GM21528 (cell line): ENCODE measurements around the gene SLC25A43.
"Not testable (repeated sequence)": the region's sequence is repeated elsewhere in the genome, so short reads cannot be mapped to it uniquely, and the experiment has no call there.

Source experiments
- ATAC-seq: cut with Tn5 transposase; IDR thresholded peaks from one replicate; pipeline ENCODE4 v1.9.1; 2021; ENCODE audit warnings: mild to moderate bottlenecking, moderate library complexity; ENCODE audit not compliant: unreplicated experiment, low FRiP score

SLC25A43 gene

DNA sequence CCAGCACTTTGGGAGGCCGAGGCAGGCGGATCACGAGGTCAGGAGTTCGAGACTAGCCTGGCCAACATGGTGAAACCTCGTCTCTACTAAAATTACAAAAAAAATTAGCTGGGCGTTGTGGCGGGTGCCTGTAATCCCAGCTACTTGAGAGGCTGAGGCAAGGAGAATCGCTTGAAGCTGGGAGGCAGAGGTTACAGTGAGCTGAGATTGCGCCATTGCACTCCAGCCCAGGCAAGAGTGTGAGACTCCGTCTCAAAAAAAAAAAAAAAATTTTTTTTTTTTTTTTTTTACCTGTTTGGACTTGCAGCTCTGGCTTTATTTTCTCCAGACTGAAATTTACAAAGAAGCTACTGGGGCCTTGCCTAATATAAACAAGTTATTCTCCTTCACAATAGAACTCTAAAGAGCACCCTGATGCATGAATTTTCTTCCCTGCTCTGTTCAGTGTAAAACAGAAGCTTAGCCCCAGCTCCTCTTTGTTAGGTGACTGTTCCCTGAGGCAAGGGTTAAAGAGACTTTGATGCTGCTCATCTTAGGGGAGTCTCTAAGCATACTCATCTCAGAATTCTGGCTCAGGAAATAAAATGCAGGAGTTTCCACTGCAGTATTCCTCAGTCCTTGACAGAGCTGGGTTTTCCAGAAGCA is 94.8 kb downstream of the SLC25A43 start:
- not testable (repeated sequence) for ATAC-seq

DNA sequence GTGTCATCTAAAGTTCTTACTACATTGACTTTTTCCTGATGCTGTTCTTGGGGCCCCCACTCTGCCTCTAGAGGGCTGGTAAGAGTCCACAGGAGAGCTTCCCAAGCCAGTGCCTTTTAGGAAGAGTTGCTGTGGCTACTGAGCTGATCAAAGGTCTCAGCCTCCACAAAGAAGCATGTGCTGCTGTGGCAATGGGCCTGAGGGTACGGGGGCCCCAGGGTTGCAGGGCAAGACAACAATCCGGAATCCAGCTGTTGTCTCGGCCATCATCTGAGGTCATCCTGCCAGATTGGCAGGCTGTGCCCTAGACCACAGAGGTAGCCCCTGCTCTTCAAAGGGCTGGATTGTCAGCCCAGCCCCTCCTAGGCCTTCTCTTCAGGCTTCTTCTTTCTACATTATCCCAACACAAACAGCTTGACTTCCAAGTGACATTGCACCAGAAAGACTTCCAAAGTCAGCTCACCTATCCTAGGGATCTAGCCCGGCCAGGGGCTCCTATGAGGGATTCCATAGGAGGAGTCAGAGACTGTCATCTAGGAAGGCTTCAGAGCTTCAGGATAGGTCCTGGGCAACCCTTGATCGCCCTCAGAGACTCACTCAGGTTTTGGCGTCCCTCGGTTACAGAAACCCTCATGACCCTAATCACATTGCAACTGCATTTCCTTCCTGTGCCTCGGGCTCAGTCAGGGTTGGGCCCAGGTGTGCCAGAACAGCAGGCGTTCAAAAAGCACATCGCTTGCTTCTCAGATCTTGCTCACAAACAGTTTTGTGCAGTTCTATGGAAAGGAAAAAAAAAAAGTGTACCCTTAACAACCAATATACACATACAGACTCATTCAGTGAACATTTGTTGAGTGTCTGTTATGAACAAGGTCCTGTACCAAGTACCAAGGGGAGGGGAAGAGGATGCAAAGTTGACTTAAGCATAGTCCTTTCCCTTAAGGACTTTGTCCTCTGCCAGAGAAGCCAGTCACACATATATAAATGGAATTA is 96.9 kb downstream of the SLC25A43 start:
- ATAC-seq: no peak

DNA sequence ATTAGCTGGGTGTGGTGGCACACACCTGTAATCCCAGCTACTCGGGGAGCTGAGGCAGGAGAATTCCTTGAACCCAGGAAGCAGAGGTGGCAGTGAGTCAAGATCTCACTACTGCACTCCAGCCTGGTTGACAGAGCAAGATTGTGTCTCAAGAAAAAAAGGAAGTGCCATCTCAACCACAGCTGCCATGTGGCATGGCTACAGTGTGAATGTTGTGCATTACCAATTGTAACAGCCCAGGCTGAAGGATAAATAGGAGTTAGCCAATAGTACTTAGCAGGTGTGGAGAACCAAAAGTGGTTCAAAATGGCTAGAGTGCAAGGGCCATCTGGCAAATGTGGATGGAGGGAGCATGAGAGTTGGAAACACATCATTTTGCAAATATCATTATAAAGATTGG is 98.0 kb downstream of the SLC25A43 start:
- ATAC-seq: no peak

DNA sequence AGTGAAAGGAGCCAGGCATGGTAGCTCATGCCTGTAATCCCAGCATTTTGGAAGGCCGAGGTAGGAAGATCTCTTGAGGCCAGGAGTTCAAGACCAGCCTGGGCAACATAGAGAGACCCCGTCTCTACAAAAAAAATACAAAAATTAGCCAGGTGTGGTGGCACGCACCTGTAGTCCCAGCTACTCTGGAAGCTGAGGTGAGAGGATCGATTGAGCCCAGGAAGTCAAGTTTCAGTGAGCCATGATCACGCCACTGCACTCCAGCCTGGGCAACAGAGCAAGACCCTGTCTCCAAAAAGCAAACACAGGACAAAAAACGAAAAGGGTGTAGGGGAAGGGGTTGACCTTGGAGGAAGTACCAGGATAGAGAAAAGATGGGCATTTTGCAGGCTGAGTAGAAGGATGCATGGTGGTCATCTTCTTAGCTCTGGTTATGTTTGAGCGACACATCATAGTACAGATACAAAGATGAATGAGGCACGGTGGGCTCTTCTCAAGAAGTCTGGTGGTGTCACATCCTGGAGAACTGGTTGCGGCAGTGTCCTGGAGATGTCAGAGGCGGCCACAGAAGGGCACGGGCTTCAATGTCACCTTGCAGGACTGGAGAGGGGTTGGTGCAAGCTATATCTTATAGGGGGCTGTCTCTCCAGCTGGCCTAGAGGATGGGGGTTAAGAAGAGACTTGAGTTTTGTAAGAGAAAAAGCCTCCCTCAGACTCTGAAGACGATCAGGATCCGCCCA is 101.1 kb downstream of the SLC25A43 start:
- no peak for ATAC-seq

DNA sequence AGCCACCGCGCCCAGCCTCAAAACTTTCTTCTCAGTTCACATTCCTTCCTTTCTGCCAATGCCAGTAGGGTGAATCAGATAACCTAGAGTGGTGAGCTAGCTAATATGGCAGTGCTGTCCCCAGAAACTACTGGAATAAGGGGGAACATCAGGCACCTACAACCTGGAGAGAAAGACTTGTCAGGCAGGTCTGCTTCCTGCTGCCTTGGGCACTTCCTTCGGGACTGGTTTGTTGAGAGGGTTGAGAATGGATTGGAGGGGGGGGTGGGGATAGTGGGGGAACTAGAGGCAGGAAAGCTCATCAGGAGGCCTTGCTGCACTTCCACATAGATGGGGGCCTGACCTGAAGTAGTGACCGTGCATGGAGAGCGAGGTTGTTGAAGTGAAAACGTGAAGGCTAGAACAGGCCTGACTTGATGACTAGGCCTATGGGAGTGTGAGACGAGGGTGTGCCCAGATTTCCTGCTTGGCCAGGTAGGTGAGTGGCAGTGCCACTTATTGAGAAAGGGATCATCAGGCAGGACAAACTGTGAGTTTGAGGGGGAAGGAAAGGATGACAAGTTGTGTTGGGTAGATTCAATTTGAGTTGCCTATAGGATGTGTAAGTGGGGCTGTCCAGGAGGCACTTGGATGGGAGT is 102.5 kb downstream of the SLC25A43 start:
- ATAC-seq: no peak

DNA sequence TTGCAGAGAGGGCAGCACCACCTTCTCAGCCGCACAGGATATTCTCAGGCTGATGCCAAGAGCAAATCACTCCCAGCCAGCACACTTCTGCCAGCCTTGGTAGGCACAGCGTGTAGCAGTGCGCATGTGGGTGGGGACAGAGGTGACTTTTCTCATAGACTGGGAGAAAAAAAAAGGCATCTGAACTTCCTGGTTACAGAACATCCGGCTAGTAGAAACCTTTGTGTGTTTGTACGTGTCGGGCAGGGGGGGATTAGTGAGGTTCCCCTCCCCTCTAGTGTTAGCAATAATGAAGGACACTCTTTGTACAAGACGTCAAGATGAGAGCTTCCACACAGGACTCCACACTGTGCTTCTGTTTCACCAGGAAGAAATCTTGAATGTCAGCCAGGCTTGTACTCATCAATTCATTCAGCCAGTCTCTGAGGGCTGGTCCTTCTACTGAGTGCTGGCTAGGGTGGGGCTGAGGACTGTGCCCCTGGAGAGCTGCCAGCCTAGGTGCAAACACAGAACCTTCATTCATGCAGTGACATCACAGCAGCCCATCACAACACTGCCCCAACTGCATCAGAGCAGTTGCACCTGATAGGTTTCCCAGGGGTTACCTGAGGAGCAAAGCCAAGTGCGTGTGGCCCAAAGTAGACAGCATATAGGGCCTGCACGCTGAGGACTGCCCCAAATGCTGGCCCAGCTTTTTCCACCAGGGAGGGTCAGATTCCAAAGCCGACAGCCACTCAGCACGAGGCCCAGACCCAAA is 103.8 kb downstream of the SLC25A43 start:
- ATAC-seq: no peak

DNA sequence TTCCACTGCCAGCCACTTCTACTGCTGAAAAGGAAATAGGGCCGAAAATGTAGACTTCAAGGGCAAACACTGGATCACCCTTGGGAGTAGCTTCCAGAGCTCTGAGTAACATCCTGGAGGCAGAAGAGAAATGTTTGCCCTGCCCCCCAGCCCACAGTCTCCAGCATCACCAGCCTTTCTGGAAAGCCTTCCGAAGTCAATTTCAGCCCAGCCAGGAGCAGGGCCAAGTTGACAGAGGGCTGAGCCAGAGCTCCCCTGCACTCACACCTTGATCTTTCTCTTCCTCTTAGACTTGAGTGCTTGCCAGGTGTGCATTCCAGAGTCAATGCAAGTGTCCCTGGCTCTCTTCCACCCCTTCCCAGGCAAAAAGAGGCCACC is 104.3 kb downstream of the SLC25A43 start:
- ATAC-seq: no peak
